Measurements from ENCODE around the gene SH2B2.

- TF ChIP-seq, protein P1, sequence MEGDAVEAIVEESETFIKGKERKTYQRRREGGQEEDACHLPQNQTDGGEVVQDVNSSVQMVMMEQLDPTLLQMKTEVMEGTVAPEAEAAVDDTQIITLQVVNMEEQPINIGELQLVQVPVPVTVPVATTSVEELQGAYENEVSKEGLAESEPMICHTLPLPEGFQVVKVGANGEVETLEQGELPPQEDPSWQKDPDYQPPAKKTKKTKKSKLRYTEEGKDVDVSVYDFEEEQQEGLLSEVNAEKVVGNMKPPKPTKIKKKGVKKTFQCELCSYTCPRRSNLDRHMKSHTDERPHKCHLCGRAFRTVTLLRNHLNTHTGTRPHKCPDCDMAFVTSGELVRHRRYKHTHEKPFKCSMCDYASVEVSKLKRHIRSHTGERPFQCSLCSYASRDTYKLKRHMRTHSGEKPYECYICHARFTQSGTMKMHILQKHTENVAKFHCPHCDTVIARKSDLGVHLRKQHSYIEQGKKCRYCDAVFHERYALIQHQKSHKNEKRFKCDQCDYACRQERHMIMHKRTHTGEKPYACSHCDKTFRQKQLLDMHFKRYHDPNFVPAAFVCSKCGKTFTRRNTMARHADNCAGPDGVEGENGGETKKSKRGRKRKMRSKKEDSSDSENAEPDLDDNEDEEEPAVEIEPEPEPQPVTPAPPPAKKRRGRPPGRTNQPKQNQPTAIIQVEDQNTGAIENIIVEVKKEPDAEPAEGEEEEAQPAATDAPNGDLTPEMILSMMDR (conservative IDR thresholded peaks at IDR 0.05 in 1 of 2, IDR thresholded peaks at IDR 0.05 in 1 of 2; ENCODE audit: low read depth in 1 of 2, low read length in 2 of 2): no peak
- TF ChIP-seq EZH2 (IDR thresholded peaks at IDR 0.05; ENCODE audit: low read length, missing control alignments): no peak
Observed at GRCh38 chr7:102241431-102241830, 45.2 kb upstream of the SH2B2 start.

All from fibroblast of lung (primary cell).